NCI-H774 (cell line): Measurements from ENCODE around the gene TRIL.

ENCODE experiments used
- DNase-seq: peaks from one replicate; lab custom pipeline; 2025; lab: John Stamatoyannopoulos, UW

TRIL gene

DNA sequence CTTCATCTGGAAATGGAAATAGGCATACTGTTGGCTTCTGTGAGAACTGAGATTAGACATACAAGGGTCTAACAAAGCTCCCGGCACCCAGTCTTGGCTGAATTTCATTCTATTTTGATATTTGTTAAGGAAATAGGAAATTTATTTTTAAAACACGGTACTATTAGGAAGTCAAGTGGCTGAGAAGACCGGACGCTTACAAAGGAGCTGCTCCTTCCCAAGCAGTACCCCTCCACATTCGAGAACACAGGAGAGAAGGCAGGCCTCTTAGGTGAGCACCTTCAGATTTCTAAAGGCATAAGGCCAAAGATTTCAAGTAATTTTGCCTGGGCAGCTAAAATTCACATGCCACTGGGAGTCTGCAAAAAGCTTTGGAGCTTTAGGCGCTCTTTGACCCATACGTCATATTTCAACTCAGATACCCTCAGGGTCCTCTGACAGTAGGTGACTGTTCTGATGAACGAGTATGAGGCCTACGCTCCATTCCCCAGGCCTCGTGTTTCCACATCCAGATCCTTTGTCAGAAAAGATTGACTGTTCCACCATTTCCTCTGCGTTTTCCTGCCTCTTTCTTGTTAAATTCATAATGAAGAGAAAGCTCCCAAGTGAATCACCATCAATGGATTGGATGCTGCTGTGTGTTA is 17.3 kb downstream of the TRIL start:
- no peak for DNase-seq

- no peak for DNase-seq
Observed at GRCh38 chr7:28939844-28940544, 18.1 kb downstream of the TRIL start.

DNA sequence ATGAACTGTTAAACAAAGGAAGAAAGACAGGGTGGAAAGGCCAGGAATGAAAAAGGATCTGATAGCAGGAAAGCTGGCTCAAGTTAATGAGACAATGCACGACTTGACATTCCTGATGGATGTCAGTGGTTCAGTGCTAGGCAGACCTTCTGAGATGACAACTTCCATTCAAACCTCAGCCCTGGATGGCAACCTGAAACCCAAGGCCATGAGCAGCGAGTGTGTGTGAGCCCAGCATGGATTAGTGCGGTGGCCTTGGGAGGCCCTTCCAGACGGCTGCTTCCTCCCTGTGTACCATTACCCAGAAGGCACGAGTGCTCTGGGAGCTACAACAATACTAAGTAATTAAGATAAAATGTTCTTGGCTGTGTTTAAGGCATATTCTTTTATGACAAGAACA is 18.8 kb downstream of the TRIL start:
- DNase-seq, result no peak

DNA sequence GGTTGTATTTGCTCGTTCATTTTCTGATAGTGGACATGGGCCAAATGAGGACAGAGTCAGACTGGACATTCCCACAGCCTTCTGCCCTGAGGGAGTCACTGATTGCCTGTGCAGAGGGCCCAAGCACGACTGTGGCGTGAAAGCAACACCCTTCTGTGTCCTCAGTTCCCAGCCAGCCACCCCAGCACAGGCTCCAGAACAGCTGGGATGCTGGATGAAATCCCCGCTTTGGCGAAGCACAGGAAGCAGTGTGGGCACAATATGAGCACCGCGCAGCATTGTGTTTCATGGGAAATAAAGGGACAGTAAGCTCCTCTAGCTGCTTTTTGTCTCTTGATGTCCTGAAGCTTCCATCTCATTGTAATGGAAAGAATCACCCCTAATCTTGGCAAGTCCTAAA is 20.5 kb downstream of the TRIL start:
- DNase-seq, result no peak

DNA sequence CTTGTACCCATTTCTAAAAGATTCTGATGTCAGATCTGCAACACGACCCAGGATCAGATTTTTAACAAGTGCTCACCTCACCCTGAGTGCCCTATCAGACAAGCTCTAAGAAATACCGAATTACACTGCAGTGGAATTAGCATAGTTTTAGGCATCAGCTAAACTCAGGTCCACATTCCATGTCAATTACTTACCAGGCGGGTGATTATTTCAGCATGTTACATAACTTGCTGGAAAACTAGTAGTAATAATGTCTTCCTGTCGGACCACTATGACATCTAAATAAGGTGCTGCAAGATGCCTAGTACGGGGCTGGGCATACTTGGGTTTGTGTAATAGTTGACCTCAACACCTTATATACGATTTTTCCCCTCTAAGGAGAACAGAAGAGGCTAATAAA is 21.0 kb downstream of the TRIL start:
- no peak for DNase-seq

- no peak for DNase-seq
Observed at GRCh38 chr7:28933846-28934320, 24.2 kb downstream of the TRIL start.

DNA sequence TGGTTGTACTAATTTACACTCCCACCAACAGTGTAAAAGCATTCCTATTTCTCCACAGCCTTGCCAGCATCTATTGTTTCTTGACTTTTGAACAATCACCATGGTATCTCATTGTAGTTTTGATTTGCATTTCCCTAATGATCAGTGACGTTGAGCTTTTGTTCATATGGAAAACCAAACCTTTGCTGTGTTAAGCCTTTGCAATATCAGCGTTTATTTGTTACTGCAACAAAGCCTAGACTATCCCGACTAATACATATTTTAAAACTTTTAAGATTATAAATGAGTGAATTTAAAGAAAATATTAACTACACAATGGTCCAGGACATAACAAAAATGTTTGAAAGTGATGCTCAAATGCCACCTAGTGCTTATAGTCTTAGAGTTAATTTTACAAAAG is 26.6 kb downstream of the TRIL start:
- no peak for DNase-seq

DNA sequence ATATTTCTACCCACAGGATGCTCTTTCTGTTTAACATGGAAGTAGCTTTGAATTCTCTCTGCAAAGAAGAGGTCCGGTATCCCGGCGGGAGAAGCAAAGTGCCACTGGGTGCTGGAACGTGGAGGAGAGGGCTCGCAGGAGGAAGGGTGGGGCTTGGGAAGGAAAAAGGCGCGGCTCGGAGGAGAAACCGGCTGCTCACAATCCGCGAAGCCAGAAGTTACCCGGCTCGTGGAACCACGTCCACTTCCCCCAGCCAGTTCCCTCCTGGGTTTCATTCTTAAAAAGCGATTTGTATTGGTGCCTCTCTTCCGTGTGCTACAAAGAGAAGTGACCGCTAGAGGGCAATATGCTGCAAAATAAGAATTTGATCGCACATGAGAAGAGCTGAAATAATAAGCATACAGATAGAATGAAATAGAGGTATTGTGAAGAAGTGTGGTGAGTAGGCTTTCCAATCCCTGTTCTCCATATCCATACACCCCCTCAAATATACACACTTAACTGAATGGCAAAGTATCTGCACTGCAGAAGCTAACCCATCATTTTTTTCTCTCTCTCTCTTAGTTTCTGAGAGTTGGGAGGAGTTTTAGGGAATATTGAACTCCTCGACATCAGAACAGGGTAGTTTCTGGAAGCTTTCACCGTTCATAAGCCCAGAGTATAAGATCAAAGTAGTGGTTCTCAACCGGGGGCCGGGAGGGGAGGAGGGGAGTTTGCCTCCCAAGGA is 31.1 kb downstream of the TRIL start:
- DNase-seq, result peak; percentile 88

GRCh38 chr7:28922624-28923331 is 35.4 kb downstream of the TRIL start:
- peak; percentile 79 for DNase-seq

GRCh38 chr7:28921822-28922221 is 36.3 kb downstream of the TRIL start:
- DNase-seq, result peak; percentile 78

DNA sequence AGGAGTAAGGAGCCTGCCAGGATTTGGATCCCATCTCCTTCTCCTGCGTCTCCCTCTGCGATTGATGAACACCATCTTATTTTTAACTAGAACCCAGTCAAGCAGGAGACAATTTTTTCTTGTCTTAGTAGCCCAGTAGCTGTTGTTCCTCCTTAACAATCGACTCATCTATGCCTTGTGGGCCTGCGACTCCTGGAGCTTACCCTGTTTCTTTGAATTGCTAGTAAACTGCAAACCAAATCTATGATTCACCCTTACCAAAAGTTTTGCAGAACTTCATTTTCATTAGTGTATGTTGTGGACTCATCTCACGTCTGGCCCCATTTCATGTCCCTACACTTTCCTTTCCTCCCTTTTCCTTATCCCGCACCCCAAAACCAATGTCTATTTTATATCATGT is 37.7 kb downstream of the TRIL start:
- DNase-seq, result no peak

GRCh38 chr7:28919510-28919909 is 38.6 kb downstream of the TRIL start:
- DNase-seq, result no peak

DNA sequence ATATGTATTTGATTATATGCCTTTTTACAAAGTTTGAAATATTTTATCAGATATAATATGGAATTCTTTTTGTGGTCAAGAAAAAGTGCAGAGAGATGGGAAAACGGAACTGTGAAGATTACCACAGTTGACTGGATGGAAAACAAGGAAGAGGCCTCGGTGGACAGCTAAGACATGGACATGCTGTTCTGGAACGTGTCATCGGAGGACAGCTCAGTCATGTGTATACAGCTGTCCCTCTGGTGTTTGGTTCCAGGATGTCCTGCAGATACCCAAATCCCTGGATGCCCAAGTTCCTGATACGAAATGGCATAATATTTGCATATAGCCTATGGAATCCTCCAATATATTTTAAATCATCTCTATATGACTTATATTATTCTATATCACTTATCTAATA is 49.4 kb downstream of the TRIL start:
- no peak for DNase-seq

DNA sequence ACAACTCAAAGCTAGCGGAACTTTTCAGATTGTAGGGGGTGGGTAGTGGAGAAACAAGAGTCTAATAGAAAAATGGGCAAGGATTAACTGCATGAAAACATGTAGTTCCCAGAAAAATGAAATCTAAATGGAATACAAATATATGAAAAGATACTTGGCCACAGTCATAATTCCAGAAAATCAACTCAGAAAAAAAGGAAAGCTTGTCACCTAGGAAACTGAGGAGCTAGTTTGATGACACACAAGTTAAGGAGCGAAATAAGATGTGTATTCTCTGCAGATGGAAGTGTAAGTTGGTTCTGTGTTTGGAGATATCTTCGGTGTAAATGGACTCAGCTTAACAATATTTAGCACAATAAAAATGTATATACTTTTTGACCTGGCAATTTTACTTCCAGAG is 52.7 kb downstream of the TRIL start:
- DNase-seq, result no peak

- DNase-seq, result no peak
Observed at GRCh38 chr7:28904578-28905048, 53.5 kb downstream of the TRIL start.

GRCh38 chr7:28903730-28904577 is 54.2 kb downstream of the TRIL start:
- DNase-seq, result peak; percentile 40
